ENCODE results near the gene LRRC74A. TPM values are rescaled to one million over a fixed set of nuclear protein-coding genes. Genes with fewer than 3 reads are reported as not detected.

Gene LRRC74A
- polyA plus RNA-seq, 1 of the 3 experiments (the other 2 are of a cell fraction): not detected

GRCh38 chr14:76810953-76811400, 15.2 kb upstream of the LRRC74A start (continued):
- TF ChIP-seq CTCF (IDR thresholded peaks at IDR 0.05) (peak; percentile 57), CHD2 (IDR thresholded peaks at IDR 0.05; ENCODE audit: low read length, partially characterized antibody) (no peak)

- Histone ChIP-seq H3K9ac (peak overlapping the region; percentile 71; the same call in 1 of the 2 replicates), H3F3A (replicated peaks; ENCODE audit: insufficient read depth) (peaks cover 5% of the 10 kb centered on the region), H3K27me3 (ENCODE audit: insufficient read depth) (no peaks in the 10 kb centered on the region; the same call in 1 of the 2 replicates), H3K9me3 (no peaks in the 10 kb centered on the region), H3K79me2 (ENCODE audit: insufficient read depth) (peaks cover 5% of the 10 kb centered on the region; the same call in 1 of the 2 replicates), H3K4me1 (ENCODE audit: control insufficient read depth in 1 of 2, insufficient read depth in 2 of 2, low read depth in 1 of 2, low read length in 1 of 2) (peaks cover 6 to 16% of the 10 kb centered on the region in 2 experiments; a peak in 3 of 4 replicates), H2AFZ (ENCODE audit: low read depth) (peak overlapping the region; percentile 92; the same call in 1 of the 2 replicates), H3K27ac (ENCODE audit: low read depth in 2 of 2, low read length in 1 of 2) (0 out of 4 replicates have a peak overlapping the region, but pooled peaks of 1 of the 2 experiments have one; percentile 7), H3K4me3 (ENCODE audit: low read depth in 2 of 2, low read length in 1 of 2) (peak overlapping the region; percentile 88 to 89), H3K9me2 (no peaks in the 10 kb centered on the region), H3K36me3 (replicated peaks in 1 of 2; ENCODE audit: control insufficient read depth in 1 of 2, insufficient read depth in 2 of 2, low read length in 1 of 2) (peaks cover 0 to 28% of the 10 kb centered on the region in 2 experiments), H4K20me1 (ENCODE audit: insufficient read depth) (no peaks in the 10 kb centered on the region), H3K4me2 (peak overlapping the region; percentile 95)
- no peak for DNase-seq
- CTCF ChIA-PET: interaction anchor here (0.6 to 9.9 kb wide), 14 partner anchors 10 to 805 kb away, joined by 3 to 112 read pairs (median 3); no protein-coding TSS in a partner anchor
- no peak for TF ChIP-seq MXI1 (IDR thresholded peaks at IDR 0.05; ENCODE audit: low read depth, low read length)
- TF ChIP-seq RFX5 (IDR thresholded peaks at IDR 0.05; ENCODE audit: low read length): no peak
- TF ChIP-seq TEAD4 (IDR thresholded peaks at IDR 0.05; ENCODE audit: borderline replicate concordance, insufficient read depth): no peak
- TF ChIP-seq MAX (IDR thresholded peaks at IDR 0.05; ENCODE audit: low read depth): no peak
- TF ChIP-seq RAD21 (IDR thresholded peaks at IDR 0.05; ENCODE audit: low read length): no peak
- no peak for TF ChIP-seq NFIC (IDR thresholded peaks at IDR 0.05; ENCODE audit: borderline replicate concordance)
- no peak for TF ChIP-seq TAF1 (IDR thresholded peaks at IDR 0.05; ENCODE audit: borderline replicate concordance, low read depth, low read length)
- TF ChIP-seq NRF1 (IDR thresholded peaks at IDR 0.05; ENCODE audit: low read depth, low read length): no peak
- no peak for TF ChIP-seq FOSL2 (IDR thresholded peaks at IDR 0.05; ENCODE audit: borderline replicate concordance, low read depth)
- no peak for TF ChIP-seq IRF3 (IDR thresholded peaks at IDR 0.05; ENCODE audit: low read depth, low read length)
- TF ChIP-seq CHD2 (IDR thresholded peaks at IDR 0.05; ENCODE audit: low read length, partially characterized antibody): no peak
- no peak for TF ChIP-seq GABPA (IDR thresholded peaks at IDR 0.05; ENCODE audit: low read depth)
- TF ChIP-seq RXRA (IDR thresholded peaks at IDR 0.05; ENCODE audit: borderline replicate concordance, low read depth): no peak
- no peak for TF ChIP-seq MEF2A (IDR thresholded peaks at IDR 0.05; ENCODE audit: borderline replicate concordance, low read depth)
- TF ChIP-seq FOXJ3 (CRISPR knock-in tag; IDR thresholded peaks at IDR 0.05): no peak
- TF ChIP-seq TCF12 (IDR thresholded peaks at IDR 0.05): no peak
- TF ChIP-seq JUND (IDR thresholded peaks at IDR 0.05): no peak
- TF ChIP-seq SIN3A (IDR thresholded peaks at IDR 0.05; ENCODE audit: borderline replicate concordance, low read depth, low read length): no peak
- no peak for TF ChIP-seq FOXM1 (IDR thresholded peaks at IDR 0.05; ENCODE audit: low read depth)
- TF ChIP-seq EP300 (IDR thresholded peaks at IDR 0.05; ENCODE audit: borderline replicate concordance in 1 of 2, low read depth in 1 of 2, low read length in 1 of 2): no peak
- POLR2A ChIA-PET: interaction anchor here (1.5 to 1.6 kb wide), 2 partner anchors 30 to 101 kb away, joined by 5 to 6 read pairs; no protein-coding TSS in a partner anchor
- 89% methylated on average over 4 of the region's 4 CpGs for WGBS (ENCODE audit: low lambda C conversion rate)
Measured at GRCh38 chr14:76811561-76811960, 14.6 kb upstream of the LRRC74A start.

Measured in SK-N-SH (cell line).